NB4 (cell line): Measurements from ENCODE around the gene KRTAP12-2.

Experiments
- MYC ChIP-seq: IDR thresholded peaks from 2 replicates; pipeline ENCODE4 v1.6.1; 2011; ENCODE audit warnings: low read depth, low read length
- POLR2A ChIP-seq: IDR thresholded peaks from 2 replicates; pipeline ENCODE4 v1.6.1; 2011; ENCODE audit warnings: mild to moderate bottlenecking; ENCODE audit not compliant: insufficient read length; ENCODE audit errors: extremely low read depth
- TF ChIP-seq, protein P1 (sequence below): IDR thresholded peaks from one replicate; pipeline ENCODE4 v1.5.1; 2012; ENCODE audit warnings: low read depth, low read length
- TF ChIP-seq, protein P2 (sequence below): IDR thresholded peaks from 2 replicates; pipeline ENCODE4 v1.6.1; 2011; ENCODE audit warnings: low read depth, low read length

DNA sequence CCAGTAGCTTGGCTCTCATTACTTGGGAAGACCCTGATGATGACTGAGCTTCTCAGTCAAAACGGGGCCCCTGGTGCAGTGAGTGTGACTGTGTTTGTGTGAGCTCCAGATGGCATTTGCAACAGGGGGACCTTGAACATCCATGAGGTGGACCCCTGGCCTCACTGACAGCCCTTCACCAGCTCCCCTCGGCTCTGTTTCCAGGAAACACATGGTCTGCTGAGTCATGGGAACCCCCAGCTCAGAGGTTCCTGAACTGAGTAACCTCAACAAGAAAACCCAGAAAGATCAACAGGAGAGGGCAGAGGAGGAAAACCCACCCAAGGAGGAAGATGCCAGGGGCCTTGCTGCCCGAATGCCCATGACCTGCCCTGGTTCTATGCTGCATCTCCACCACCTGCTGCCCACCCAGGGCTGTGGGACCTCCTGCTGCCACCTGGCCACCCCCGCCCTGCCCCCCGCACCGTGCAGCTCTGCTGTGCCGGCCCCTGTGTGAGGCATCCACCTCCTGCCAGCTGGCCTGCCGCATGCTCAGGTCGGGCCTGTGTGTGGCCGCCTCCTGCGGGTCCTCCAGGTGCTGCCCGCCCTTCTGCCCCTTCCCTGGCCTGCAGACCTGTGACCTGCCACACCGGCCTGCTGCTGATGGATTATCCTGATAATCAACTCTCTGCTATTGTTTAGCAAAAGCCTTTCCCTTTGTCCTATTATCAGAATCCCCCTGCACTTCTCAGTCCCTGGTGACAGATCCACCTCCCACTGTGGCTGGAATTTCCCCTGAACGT, 19.5 kb upstream of the KRTAP12-2 start:
- no peak for TF ChIP-seq POLR2A
- TF ChIP-seq, protein P1, sequence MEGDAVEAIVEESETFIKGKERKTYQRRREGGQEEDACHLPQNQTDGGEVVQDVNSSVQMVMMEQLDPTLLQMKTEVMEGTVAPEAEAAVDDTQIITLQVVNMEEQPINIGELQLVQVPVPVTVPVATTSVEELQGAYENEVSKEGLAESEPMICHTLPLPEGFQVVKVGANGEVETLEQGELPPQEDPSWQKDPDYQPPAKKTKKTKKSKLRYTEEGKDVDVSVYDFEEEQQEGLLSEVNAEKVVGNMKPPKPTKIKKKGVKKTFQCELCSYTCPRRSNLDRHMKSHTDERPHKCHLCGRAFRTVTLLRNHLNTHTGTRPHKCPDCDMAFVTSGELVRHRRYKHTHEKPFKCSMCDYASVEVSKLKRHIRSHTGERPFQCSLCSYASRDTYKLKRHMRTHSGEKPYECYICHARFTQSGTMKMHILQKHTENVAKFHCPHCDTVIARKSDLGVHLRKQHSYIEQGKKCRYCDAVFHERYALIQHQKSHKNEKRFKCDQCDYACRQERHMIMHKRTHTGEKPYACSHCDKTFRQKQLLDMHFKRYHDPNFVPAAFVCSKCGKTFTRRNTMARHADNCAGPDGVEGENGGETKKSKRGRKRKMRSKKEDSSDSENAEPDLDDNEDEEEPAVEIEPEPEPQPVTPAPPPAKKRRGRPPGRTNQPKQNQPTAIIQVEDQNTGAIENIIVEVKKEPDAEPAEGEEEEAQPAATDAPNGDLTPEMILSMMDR = no peak
- TF ChIP-seq, protein P2, sequence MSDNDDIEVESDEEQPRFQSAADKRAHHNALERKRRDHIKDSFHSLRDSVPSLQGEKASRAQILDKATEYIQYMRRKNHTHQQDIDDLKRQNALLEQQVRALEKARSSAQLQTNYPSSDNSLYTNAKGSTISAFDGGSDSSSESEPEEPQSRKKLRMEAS = no peak
- TF ChIP-seq MYC = no peak
